Endothelial cell of umbilical vein (primary cell): ENCODE results near the gene C2CD4D.

Source experiments
- GATA2 ChIP-seq: IDR thresholded peaks from 2 replicates; pipeline ENCODE4 v1.7.0; 2011; ENCODE audit warnings: low read depth, mild to moderate bottlenecking, moderate library complexity, mixed read lengths, low read length; ENCODE audit not compliant: insufficient read length, insufficient read depth
- MYC ChIP-seq: IDR thresholded peaks from one replicate; pipeline ENCODE4 v1.6.1; 2011; ENCODE audit warnings: mild to moderate bottlenecking, low read depth, low read length
- TF ChIP-seq, protein P1 (sequence below): IDR thresholded peaks from 2 replicates; pipeline ENCODE4 v1.6.1; 2011; ENCODE audit not compliant: insufficient read depth, insufficient read length

DNA sequence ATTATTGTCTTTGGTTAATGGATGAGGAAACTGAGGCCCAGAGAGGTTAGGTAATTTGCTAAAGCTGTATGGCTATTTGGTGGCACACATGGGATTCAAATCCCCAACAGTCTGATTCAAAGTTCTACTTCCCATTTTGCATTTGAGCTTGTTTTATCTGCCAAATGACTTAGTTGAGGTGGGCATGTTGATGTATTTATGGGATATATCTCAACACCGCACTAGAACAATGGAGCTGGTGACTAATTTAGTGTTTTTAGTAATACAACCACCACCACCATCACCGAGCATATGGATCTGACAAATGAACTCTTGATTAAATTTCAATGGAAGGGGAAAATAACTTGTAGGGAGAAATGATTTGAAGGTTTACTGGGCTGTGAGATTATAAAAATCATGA, 42.8 kb upstream of the C2CD4D start:
- no peak for TF ChIP-seq GATA2
- TF ChIP-seq, protein P1, sequence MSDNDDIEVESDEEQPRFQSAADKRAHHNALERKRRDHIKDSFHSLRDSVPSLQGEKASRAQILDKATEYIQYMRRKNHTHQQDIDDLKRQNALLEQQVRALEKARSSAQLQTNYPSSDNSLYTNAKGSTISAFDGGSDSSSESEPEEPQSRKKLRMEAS = no peak
- TF ChIP-seq MYC = no peak
